Endothelial cell of umbilical vein (primary cell): ENCODE data around the gene CYFIP1. TPM values are rescaled to one million over a fixed set of nuclear protein-coding genes. Genes with fewer than 3 reads are reported as not detected.

ENCODE experiments used
- BruUV-seq: library from RNA; stranded (reverse); fragments of 400-500 nt; replicated peaks from 2 replicates; lab custom pipeline; 2021; lab: Mats Ljungman, UMichigan
- CTCF ChIA-PET: fragments of 300-600, 350-600 bp; sonication (Branson Sonifier 250); formaldehyde crosslinking; loops from one replicate; lab custom pipeline; 2021; ENCODE audit warnings: antibody characterized with exemption, inconsistent platforms; lab: Charles Lee
- POLR2A ChIA-PET: fragments of 300-600, 350-600 bp; sonication (Branson Sonifier 250); formaldehyde crosslinking; loops from one replicate; lab custom pipeline; 2021; ENCODE audit warnings: antibody characterized with exemption, inconsistent platforms; lab: Charles Lee
- DNase-seq: peaks from one replicate; pipeline ENCODE4 v3.0.0-alpha.2; 2011; ENCODE audit warnings: low read depth, low spot score
- FAIRE-seq: peaks from 2 replicates; lab custom pipeline; 2011; peaks lifted over from hg19 to GRCh38; lab: Jason Lieb, UNC
- H2AFZ ChIP-seq: 2 replicates; pipeline ENCODE4 v1.6.0; 2012; ENCODE audit warnings: low read depth, low read length, control low read depth, inconsistent platforms
- H3K27ac ChIP-seq: 2 replicates; pipeline ENCODE4 v1.5.1; 2011; ENCODE audit warnings: low read depth, mild to moderate bottlenecking, control low read depth, low read length, moderate library complexity; ENCODE audit not compliant: insufficient read depth
- H3K27me3 ChIP-seq, 2 experiments: 2 replicates each; pipeline versions ENCODE4 v1.6.0 to v1.6.1; 2011; ENCODE audit warnings: low read length in 2 of 2, mixed read lengths in 1 of 2; ENCODE audit not compliant: control insufficient read depth in 2 of 2, insufficient read depth in 2 of 2
- H3K36me3 ChIP-seq, 2 experiments: 2 replicates in 1 of 2; 3 replicates in 1 of 2; pipeline ENCODE4 v1.5.1; 2011; ENCODE audit warnings: low read length in 2 of 2, mild to moderate bottlenecking in 1 of 2, moderate library complexity in 1 of 2; ENCODE audit not compliant: control insufficient read depth in 2 of 2, insufficient read depth in 2 of 2; ENCODE audit errors: extremely low read depth in 1 of 2
- H3K4me1 ChIP-seq: 3 replicates; pipeline ENCODE4 v1.5.1; 2011; ENCODE audit warnings: mild to moderate bottlenecking, low read length; ENCODE audit not compliant: control insufficient read depth, insufficient read depth; ENCODE audit errors: extremely low read depth
- H3K4me2 ChIP-seq: 2 replicates; pipeline ENCODE4 v1.6.1; 2011; ENCODE audit warnings: low read length, control low read depth, mixed read lengths; ENCODE audit not compliant: insufficient read depth
- H3K4me3 ChIP-seq, 3 experiments: fragments of 200-600 bp in 1 of 3; sonication (generic), shearing (Covaris generic) in 1 of 3; replicated peaks in 1 of 3; 2 replicates each; pipeline ENCODE4 v1.5.1; 2011 to 2016; ENCODE audit warnings: control low read depth in 3 of 3, low read length in 3 of 3, mild to moderate bottlenecking in 2 of 3, inconsistent platforms in 1 of 3, low read depth in 1 of 3, moderate library complexity in 1 of 3; ENCODE audit not compliant: insufficient read depth in 1 of 3
- H3K79me2 ChIP-seq: 2 replicates; pipeline ENCODE4 v1.6.0; 2012; ENCODE audit warnings: low read length, inconsistent platforms; ENCODE audit not compliant: control insufficient read depth, insufficient read depth
- H3K9ac ChIP-seq: replicated peaks from 2 replicates; pipeline ENCODE3; 2011; ENCODE audit warnings: low read length, control low read depth; ENCODE audit not compliant: insufficient read depth; ENCODE audit errors: extremely low read depth
- H3K9me1 ChIP-seq: replicated peaks from 3 replicates; pipeline ENCODE4 v1.6.0; 2011; ENCODE audit warnings: mild to moderate bottlenecking, low read length; ENCODE audit not compliant: control insufficient read depth, insufficient read depth; ENCODE audit errors: extremely low read depth
- H3K9me3 ChIP-seq: replicated peaks from 2 replicates; pipeline ENCODE4 v1.5.1; 2012; ENCODE audit warnings: low read length, inconsistent platforms; ENCODE audit not compliant: control insufficient read depth, insufficient read depth
- H4K20me1 ChIP-seq: replicated peaks from 2 replicates; pipeline ENCODE3; 2011; ENCODE audit warnings: mild to moderate bottlenecking, low read length; ENCODE audit not compliant: control insufficient read depth, insufficient read depth; ENCODE audit errors: extremely low read depth
- EZH2 ChIP-seq: IDR thresholded peaks from 2 replicates; pipeline ENCODE4 v1.6.1; 2012; ENCODE audit warnings: borderline replicate concordance, low read depth, mild to moderate bottlenecking, moderate library complexity, low read length, inconsistent platforms; ENCODE audit not compliant: severe bottlenecking
- FOS ChIP-seq: IDR thresholded peaks from 2 replicates; pipeline ENCODE4 v1.6.1; 2011; ENCODE audit warnings: mild to moderate bottlenecking, low read length, moderate library complexity, borderline replicate concordance; ENCODE audit not compliant: insufficient read depth
- GATA2 ChIP-seq: IDR thresholded peaks from 2 replicates; pipeline ENCODE4 v1.7.0; 2011; ENCODE audit warnings: low read depth, mild to moderate bottlenecking, moderate library complexity, mixed read lengths, low read length; ENCODE audit not compliant: insufficient read length, insufficient read depth
- JUN ChIP-seq: IDR thresholded peaks from 2 replicates; pipeline ENCODE4 v1.6.1; 2011; ENCODE audit warnings: borderline replicate concordance, low read depth; ENCODE audit not compliant: insufficient read length, insufficient read depth
- MYC ChIP-seq: IDR thresholded peaks from one replicate; pipeline ENCODE4 v1.6.1; 2011; ENCODE audit warnings: mild to moderate bottlenecking, low read depth, low read length
- POLR2A ChIP-seq: IDR thresholded peaks from 2 replicates; pipeline ENCODE4 v1.6.1; 2012; ENCODE audit warnings: low read depth, mild to moderate bottlenecking, control low read depth, low read length
- POLR2AphosphoS5 ChIP-seq: IDR thresholded peaks from 2 replicates; pipeline ENCODE4 v1.6.1; 2012; ENCODE audit warnings: low read depth, mild to moderate bottlenecking, control low read depth, low read length, moderate library complexity; ENCODE audit not compliant: insufficient read depth
- dilution Hi-C: fragments of 300-500 bp; cut with MboI; formaldehyde crosslinking; loops from one replicate; pipeline ENCODE4 v1.15.0; 2019; ENCODE audit warnings: low sequenced_read_pairs; ENCODE audit not compliant: extremely low pct_ligation_motif_present
- intact Hi-C: fragments of 100-400 bp; cut with micrococcal nuclease; formaldehyde crosslinking; loops from one replicate; pipeline ENCODE4 v1.10.0; 2022
- polyA plus RNA-seq, 4 experiments: library from polyadenylated mRNA; depleted of rRNA in 3 of 4; stranded (reverse) in 3 of 4; unstranded in 1 of 4; fragments of >200 nt; gene quantifications; 2 replicates each; pipeline versions ENCODE4 v1.2.1 to v1.2.3, GENCODE V29; 2011 to 2012; ENCODE audit warnings: missing spikeins in 1 of 4
- total RNA-seq: library from RNA; stranded (reverse); gene quantifications from 2 replicates; pipeline ENCODE4 v1.2.3, GENCODE V29; 2021
- TF ChIP-seq, protein P1 (sequence below), 2 donors: IDR thresholded peaks; 1 replicate in 1 of 2; 2 replicates in 1 of 2; pipeline ENCODE4 v1.5.1; 2011; ENCODE audit warnings: low read length in 2 of 2, mild to moderate bottlenecking in 2 of 2, moderate library complexity in 2 of 2, control low read depth in 1 of 2, inconsistent platforms in 1 of 2, low read depth in 1 of 2; ENCODE audit not compliant: insufficient read depth in 1 of 2; ENCODE audit errors: extremely low read depth in 1 of 2
- TF ChIP-seq, protein P2 (sequence below): IDR thresholded peaks from 2 replicates; pipeline ENCODE4 v1.6.1; 2011; ENCODE audit not compliant: insufficient read depth, insufficient read length

Gene CYFIP1
- total and polyA plus RNA-seq, 2 donors (not counting 3 experiments of a cell fraction or from before 2014, with no cell fraction given) = 81.4 to 158 TPM

DNA sequence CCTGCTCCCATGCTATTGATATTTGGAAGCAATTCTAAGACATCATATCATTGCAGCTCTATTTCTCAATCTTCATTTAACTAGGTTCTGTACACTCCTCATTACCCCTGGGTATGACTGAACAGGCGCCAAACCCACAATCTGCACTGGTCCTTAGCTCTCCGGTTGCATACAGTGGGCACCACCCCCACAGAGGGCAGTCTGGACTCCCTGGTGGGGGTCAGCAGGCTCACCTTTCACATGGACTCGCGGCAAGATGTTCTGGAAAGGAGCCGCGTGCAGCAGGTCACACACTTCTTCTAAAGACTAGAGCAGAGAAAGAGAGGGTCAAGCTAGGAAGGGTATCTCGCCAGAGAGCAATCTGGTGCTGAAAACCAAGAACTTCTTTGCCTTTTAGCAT lies 105.2 kb downstream of the CYFIP1 start:
- ChIA-PET CTCF (no interaction called here), POLR2A (no interaction called here)
- Histone ChIP-seq H3K79me2 (no peaks in the 10 kb centered on the region), H3K9me3 (no peaks in the 10 kb centered on the region), H3K9ac (no peak overlapping the region), H3K36me3 (peaks cover 2 to 29% of the 10 kb centered on the region in 2 experiments), H3K9me1 (no peaks in the 10 kb centered on the region), H3K4me3 (no peak overlapping the region), H3K4me2 (no peak overlapping the region), H2AFZ (no peak overlapping the region), H4K20me1 (no peaks in the 10 kb centered on the region), H3K4me1 (no peaks in the 10 kb centered on the region), H3K27ac (no peak overlapping the region), H3K27me3 (no peaks in the 10 kb centered on the region)
- intact Hi-C loops = no loop called here
- BruUV-seq = no TSS peak
- no peak for DNase-seq
- FAIRE-seq = no peak
- dilution Hi-C loops = no loop called here
- TF ChIP-seq POLR2A (no peak), MYC (no peak), FOS (no peak), EZH2 (no peak), GATA2 (no peak), POLR2AphosphoS5 (no peak), JUN (no peak)
- TF ChIP-seq, protein P1, sequence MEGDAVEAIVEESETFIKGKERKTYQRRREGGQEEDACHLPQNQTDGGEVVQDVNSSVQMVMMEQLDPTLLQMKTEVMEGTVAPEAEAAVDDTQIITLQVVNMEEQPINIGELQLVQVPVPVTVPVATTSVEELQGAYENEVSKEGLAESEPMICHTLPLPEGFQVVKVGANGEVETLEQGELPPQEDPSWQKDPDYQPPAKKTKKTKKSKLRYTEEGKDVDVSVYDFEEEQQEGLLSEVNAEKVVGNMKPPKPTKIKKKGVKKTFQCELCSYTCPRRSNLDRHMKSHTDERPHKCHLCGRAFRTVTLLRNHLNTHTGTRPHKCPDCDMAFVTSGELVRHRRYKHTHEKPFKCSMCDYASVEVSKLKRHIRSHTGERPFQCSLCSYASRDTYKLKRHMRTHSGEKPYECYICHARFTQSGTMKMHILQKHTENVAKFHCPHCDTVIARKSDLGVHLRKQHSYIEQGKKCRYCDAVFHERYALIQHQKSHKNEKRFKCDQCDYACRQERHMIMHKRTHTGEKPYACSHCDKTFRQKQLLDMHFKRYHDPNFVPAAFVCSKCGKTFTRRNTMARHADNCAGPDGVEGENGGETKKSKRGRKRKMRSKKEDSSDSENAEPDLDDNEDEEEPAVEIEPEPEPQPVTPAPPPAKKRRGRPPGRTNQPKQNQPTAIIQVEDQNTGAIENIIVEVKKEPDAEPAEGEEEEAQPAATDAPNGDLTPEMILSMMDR (IDR thresholded peaks at IDR 0.05; ENCODE audit: extremely low read depth in 1 of 2, insufficient read depth in 1 of 2, low read depth in 1 of 2, low read length in 2 of 2) = no peak
- TF ChIP-seq, protein P2, sequence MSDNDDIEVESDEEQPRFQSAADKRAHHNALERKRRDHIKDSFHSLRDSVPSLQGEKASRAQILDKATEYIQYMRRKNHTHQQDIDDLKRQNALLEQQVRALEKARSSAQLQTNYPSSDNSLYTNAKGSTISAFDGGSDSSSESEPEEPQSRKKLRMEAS = no peak
